ENCODE results near the gene TRPV4. TPM values are rescaled to one million over a fixed set of nuclear protein-coding genes. Genes with fewer than 3 reads are reported as not detected.

The TRPV4 gene
- total and polyA plus RNA-seq, 7 experiments from 2014 or later: 0.81 TPM; not detected in 6

GRCh38 chr12:109758426-109759420 is 74.5 kb downstream of the TRPV4 start:
- Mint-ChIP-seq H3K4me3 (no peak overlapping the region), H3K4me1 (peaks cover 0 to 4% (median 0%) of the 10 kb centered on the region in 7 donors), H3K9me3 (peaks cover 6 to 22% (median 16%) of the 10 kb centered on the region in 11 donors), H3K27ac (no peak overlapping the region), H3K27me3 (peaks cover 0 to 25% (median 8%) of the 10 kb centered on the region in 5 donors), H3K36me3 (peaks cover 0 to 18% (median 12%) of the 10 kb centered on the region in 5 donors)
- no peak overlapping the region for H3K4me3 ChIP-seq (ENCODE audit: low read length)
- peaks cover 0 to 11% (median 0%) of the 10 kb centered on the region in 3 experiments for H3K9me3 ChIP-seq (ENCODE audit: control insufficient read depth in 2 of 3, low read length in 3 of 3)
- no peaks in the 10 kb centered on the region for H3K27me3 ChIP-seq (ENCODE audit: control insufficient read depth in 2 of 2, insufficient read depth in 2 of 2, low read length in 2 of 2)
- POLR2A ChIA-PET: interaction anchor here (0.6 kb wide), 1 partner anchor 14 kb away, joined by 3 read pairs; no protein-coding TSS in a partner anchor
- intact Hi-C loops (cut with micrococcal nuclease): no loop called here
- DNase-seq: no peak
- CTCF ChIA-PET: no interaction called here
- H3K36me3 ChIP-seq (ENCODE audit: control insufficient read depth in 2 of 3, insufficient read depth in 3 of 3, low read length in 3 of 3): no peaks in the 10 kb centered on the region
- no peaks in the 10 kb centered on the region for H3K4me1 ChIP-seq (ENCODE audit: control insufficient read depth in 2 of 2, insufficient read depth in 2 of 2, low read length in 2 of 2)
- no peak for ATAC-seq
- H3K27ac ChIP-seq (ENCODE audit: low read depth, low read length): no peak overlapping the region

DNA sequence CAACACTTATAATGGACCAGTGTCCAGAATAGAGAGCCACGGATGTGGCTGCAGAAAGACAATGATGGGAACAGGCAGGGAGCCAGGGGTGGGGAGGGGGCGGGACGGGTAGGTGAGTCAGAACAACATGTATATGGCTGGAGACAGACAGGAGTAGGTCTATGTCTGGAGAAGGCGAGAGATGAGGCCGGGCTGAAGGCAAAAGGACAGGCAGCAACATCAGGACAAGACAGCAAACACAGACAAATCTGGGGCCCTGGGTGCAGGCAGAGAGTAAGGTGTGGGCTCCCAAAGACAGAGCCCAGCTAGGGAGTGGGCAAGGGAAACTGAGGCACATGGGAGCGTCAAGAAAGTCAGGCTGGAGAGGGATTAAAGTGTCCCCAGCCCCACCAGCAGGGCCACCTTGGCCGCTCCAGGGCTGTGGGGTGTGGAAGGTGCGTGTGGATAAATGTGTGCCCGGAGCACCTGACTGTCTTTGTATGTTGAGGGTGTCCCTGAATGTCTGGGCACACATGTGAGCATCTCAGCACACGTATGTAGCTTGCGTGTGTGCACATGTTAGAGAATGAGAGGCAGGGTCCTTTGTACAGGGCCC is 75.4 kb downstream of the TRPV4 start:
- CTCF ChIA-PET: no interaction called here
- DNase-seq: no peak
- H3K36me3 ChIP-seq (ENCODE audit: control insufficient read depth in 2 of 3, insufficient read depth in 3 of 3, low read length in 3 of 3): no peaks in the 10 kb centered on the region
- no peaks in the 10 kb centered on the region for H3K27me3 ChIP-seq (ENCODE audit: control insufficient read depth in 2 of 2, insufficient read depth in 2 of 2, low read length in 2 of 2)
- no peaks in the 10 kb centered on the region for H3K4me1 ChIP-seq (ENCODE audit: control insufficient read depth in 2 of 2, insufficient read depth in 2 of 2, low read length in 2 of 2)
- Mint-ChIP-seq H3K4me3 (no peak overlapping the region), H3K27me3 (peaks cover 0 to 27% (median 8%) of the 10 kb centered on the region in 5 donors), H3K4me1 (peaks cover 0 to 4% (median 0%) of the 10 kb centered on the region in 7 donors), H3K9me3 (peaks cover 6 to 22% (median 15%) of the 10 kb centered on the region in 11 donors), H3K36me3 (peaks cover 0 to 18% (median 12%) of the 10 kb centered on the region in 5 donors), H3K27ac (no peak overlapping the region)
- H3K4me3 ChIP-seq (ENCODE audit: low read length): no peak overlapping the region
- H3K9me3 ChIP-seq (ENCODE audit: control insufficient read depth in 2 of 3, low read length in 3 of 3): peaks cover 0 to 11% (median 0%) of the 10 kb centered on the region in 3 experiments
- intact Hi-C loops (cut with micrococcal nuclease): no loop called here
- H3K27ac ChIP-seq (ENCODE audit: low read depth, low read length): no peak overlapping the region
- POLR2A ChIA-PET: no interaction called here
- ATAC-seq: no peak

GRCh38 chr12:109756457-109756856 is 76.7 kb downstream of the TRPV4 start:
- Mint-ChIP-seq H3K36me3 (peaks cover 0 to 18% (median 12%) of the 10 kb centered on the region in 5 donors), H3K4me3 (no peak overlapping the region), H3K4me1 (peaks cover 0 to 4% (median 0%) of the 10 kb centered on the region in 7 donors), H3K27me3 (peaks cover 0 to 27% (median 12%) of the 10 kb centered on the region in 5 donors), H3K9me3 (peaks cover 6 to 22% (median 15%) of the 10 kb centered on the region in 11 donors), H3K27ac (no peak overlapping the region)
- POLR2A ChIA-PET: no interaction called here
- no peaks in the 10 kb centered on the region for H3K4me1 ChIP-seq (ENCODE audit: control insufficient read depth in 2 of 2, insufficient read depth in 2 of 2, low read length in 2 of 2)
- no peaks in the 10 kb centered on the region for H3K27me3 ChIP-seq (ENCODE audit: control insufficient read depth in 2 of 2, insufficient read depth in 2 of 2, low read length in 2 of 2)
- H3K36me3 ChIP-seq (ENCODE audit: control insufficient read depth in 2 of 3, insufficient read depth in 3 of 3, low read length in 3 of 3): no peaks in the 10 kb centered on the region
- CTCF ChIA-PET: no interaction called here
- no peak overlapping the region for H3K27ac ChIP-seq (ENCODE audit: low read depth, low read length)
- ATAC-seq (no peak), DNase-seq (no peak)
- intact Hi-C loops (cut with micrococcal nuclease): no loop called here
- no peak overlapping the region for H3K4me3 ChIP-seq (ENCODE audit: low read length)
- peaks cover 0 to 11% (median 0%) of the 10 kb centered on the region in 3 experiments for H3K9me3 ChIP-seq (ENCODE audit: control insufficient read depth in 2 of 3, low read length in 3 of 3)

- H3K4me1 Mint-ChIP-seq: no peaks in the 10 kb centered on the region
Measured at GRCh38 chr12:109753959-109754358, 79.2 kb downstream of the TRPV4 start.

GRCh38 chr12:109753054-109753401 is 80.2 kb downstream of the TRPV4 start:
- DNase-seq (no peak), ATAC-seq (no peak)
- ChIA-PET POLR2A (no interaction called here), CTCF (no interaction called here)
- peaks cover 0 to 32% (median 21%) of the 10 kb centered on the region in 5 donors for H3K27me3 Mint-ChIP-seq
- intact Hi-C loops (cut with micrococcal nuclease): no loop called here
- Histone ChIP-seq H3K9me3 (ENCODE audit: control insufficient read depth in 2 of 3, low read length in 3 of 3) (peaks cover 0 to 11% (median 0%) of the 10 kb centered on the region in 3 experiments), H3K27me3 (ENCODE audit: control insufficient read depth in 2 of 2, insufficient read depth in 2 of 2, low read length in 2 of 2) (no peaks in the 10 kb centered on the region), H3K36me3 (ENCODE audit: control insufficient read depth in 2 of 3, insufficient read depth in 3 of 3, low read length in 3 of 3) (no peaks in the 10 kb centered on the region), H3K4me3 (ENCODE audit: low read length) (no peak overlapping the region), H3K4me1 (ENCODE audit: control insufficient read depth in 2 of 2, insufficient read depth in 2 of 2, low read length in 2 of 2) (no peaks in the 10 kb centered on the region), H3K27ac (ENCODE audit: low read depth, low read length) (no peak overlapping the region)
- H3K9me3 Mint-ChIP-seq: peaks cover 6 to 22% (median 15%) of the 10 kb centered on the region in 11 donors
- H3K4me1 Mint-ChIP-seq: no peaks in the 10 kb centered on the region
- H3K36me3 Mint-ChIP-seq: peaks cover 0 to 18% (median 12%) of the 10 kb centered on the region in 5 donors
- no peak overlapping the region for H3K27ac Mint-ChIP-seq
- H3K4me3 Mint-ChIP-seq: no peak overlapping the region

More at GRCh38 chr12:109753959-109754358, 79.2 kb downstream of the TRPV4 start:
- peaks cover 0 to 11% (median 0%) of the 10 kb centered on the region in 3 experiments for H3K9me3 ChIP-seq (ENCODE audit: control insufficient read depth in 2 of 3, low read length in 3 of 3)
- no peak for ATAC-seq
- peaks cover 0 to 18% (median 12%) of the 10 kb centered on the region in 5 donors for H3K36me3 Mint-ChIP-seq
- intact Hi-C loops (cut with micrococcal nuclease): no loop called here
- no peaks in the 10 kb centered on the region for H3K4me1 ChIP-seq (ENCODE audit: control insufficient read depth in 2 of 2, insufficient read depth in 2 of 2, low read length in 2 of 2)
- no peak for DNase-seq
- POLR2A ChIA-PET: no interaction called here
- no peak overlapping the region for H3K4me3 ChIP-seq (ENCODE audit: low read length)
- H3K27me3 Mint-ChIP-seq: peaks cover 0 to 27% (median 21%) of the 10 kb centered on the region in 5 donors
- CTCF ChIA-PET: no interaction called here
- H3K4me3 Mint-ChIP-seq: no peak overlapping the region
- H3K27ac Mint-ChIP-seq: peak overlapping the region in 1 of 9 donors; percentile 37
- no peaks in the 10 kb centered on the region for H3K27me3 ChIP-seq (ENCODE audit: control insufficient read depth in 2 of 2, insufficient read depth in 2 of 2, low read length in 2 of 2)
- peaks cover 6 to 22% (median 15%) of the 10 kb centered on the region in 11 donors for H3K9me3 Mint-ChIP-seq
- H3K36me3 ChIP-seq (ENCODE audit: control insufficient read depth in 2 of 3, insufficient read depth in 3 of 3, low read length in 3 of 3): no peaks in the 10 kb centered on the region
- H3K27ac ChIP-seq (ENCODE audit: low read depth, low read length): no peak overlapping the region

GRCh38 chr12:109752117-109753053 is 80.8 kb downstream of the TRPV4 start:
- Mint-ChIP-seq H3K27ac (no peak overlapping the region), H3K27me3 (peaks cover 0 to 34% (median 16%) of the 10 kb centered on the region in 5 donors), H3K4me3 (no peak overlapping the region), H3K9me3 (peaks cover 6 to 21% (median 15%) of the 10 kb centered on the region in 11 donors), H3K36me3 (peaks cover 0 to 18% (median 12%) of the 10 kb centered on the region in 5 donors), H3K4me1 (no peaks in the 10 kb centered on the region)
- DNase-seq: no peak
- Histone ChIP-seq H3K4me1 (ENCODE audit: control insufficient read depth in 2 of 2, insufficient read depth in 2 of 2, low read length in 2 of 2) (no peaks in the 10 kb centered on the region), H3K4me3 (ENCODE audit: low read length) (no peak overlapping the region), H3K9me3 (ENCODE audit: control insufficient read depth in 2 of 3, low read length in 3 of 3) (peaks cover 0 to 9% (median 0%) of the 10 kb centered on the region in 3 experiments), H3K27me3 (ENCODE audit: control insufficient read depth in 2 of 2, insufficient read depth in 2 of 2, low read length in 2 of 2) (no peaks in the 10 kb centered on the region), H3K27ac (ENCODE audit: low read depth, low read length) (no peak overlapping the region), H3K36me3 (ENCODE audit: control insufficient read depth in 2 of 3, insufficient read depth in 3 of 3, low read length in 3 of 3) (no peaks in the 10 kb centered on the region)
- no peak for ATAC-seq
- intact Hi-C loops (cut with micrococcal nuclease): no loop called here
- POLR2A ChIA-PET: no interaction called here
- CTCF ChIA-PET: no interaction called here

Data from naive thymus-derived CD4-positive, alpha-beta T cell (primary cell).